Measurements from ENCODE around the gene NCOA6.

Gene NCOA6

DNA sequence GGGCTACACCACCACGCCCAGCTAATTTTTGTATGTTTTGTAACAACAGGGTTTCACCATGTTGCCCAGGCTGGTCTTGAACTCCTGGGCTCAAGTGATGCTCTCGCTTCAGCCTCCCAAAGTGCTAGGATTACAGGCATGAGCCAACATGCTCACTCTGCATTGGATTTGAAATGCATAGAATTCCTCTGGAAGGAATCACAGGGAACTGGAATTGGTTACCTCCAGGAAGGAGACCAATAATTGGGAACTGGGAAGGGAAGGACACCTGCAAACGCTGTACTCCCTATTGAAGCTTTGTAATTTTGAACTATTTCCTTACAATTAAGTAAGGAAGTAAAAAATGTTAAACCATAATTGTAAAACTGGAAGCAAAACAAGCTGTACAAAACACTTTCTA, 133.6 kb downstream of the NCOA6 start:
- ATAC-seq = no peak
- H3K9me3 Mint-ChIP-seq = no peaks in the 10 kb centered on the region
- H3K4me1 Mint-ChIP-seq = no peaks in the 10 kb centered on the region
- H3K27ac Mint-ChIP-seq = no peak overlapping the region
- H3K36me3 Mint-ChIP-seq = no peaks in the 10 kb centered on the region
- no peak overlapping the region for H3K4me3 Mint-ChIP-seq
- peaks cover 8% of the 10 kb centered on the region for H3K27me3 Mint-ChIP-seq

DNA sequence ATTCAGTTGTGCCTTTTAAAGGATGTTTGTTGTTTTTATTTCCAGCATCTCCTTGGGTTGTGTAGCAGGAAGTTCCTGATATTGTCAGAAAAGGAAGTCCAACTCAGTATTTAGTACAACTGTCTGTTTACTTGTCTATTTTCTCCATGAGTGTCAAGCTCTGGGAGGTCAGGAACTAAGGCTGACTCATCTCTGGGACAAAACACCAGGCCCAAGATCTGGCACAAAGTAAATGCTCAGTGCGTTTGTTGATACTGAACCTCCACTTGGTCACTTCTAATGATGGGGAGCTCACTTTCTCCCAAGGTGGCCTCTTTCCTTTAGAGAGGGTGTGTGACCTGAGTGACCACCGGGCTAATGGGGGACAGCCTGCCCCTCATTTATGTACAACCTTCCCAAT, 136.0 kb downstream of the NCOA6 start:
- H3K27ac Mint-ChIP-seq = no peak overlapping the region
- H3K4me1 Mint-ChIP-seq = no peaks in the 10 kb centered on the region
- no peak for ATAC-seq

GRCh38 chr20:34683667-34684066, 141.8 kb downstream of the NCOA6 start:
- Mint-ChIP-seq H3K4me1 (peaks cover 6% of the 10 kb centered on the region), H3K27ac (no peak overlapping the region), H3K36me3 (peaks cover 6% of the 10 kb centered on the region), H3K27me3 (no peaks in the 10 kb centered on the region), H3K9me3 (no peaks in the 10 kb centered on the region), H3K4me3 (no peak overlapping the region)
- no peak for ATAC-seq

More for the DNA sequence above, 136.0 kb downstream of the NCOA6 start:
- no peak overlapping the region for H3K4me3 Mint-ChIP-seq
- H3K9me3 Mint-ChIP-seq = no peaks in the 10 kb centered on the region
- H3K27me3 Mint-ChIP-seq = no peaks in the 10 kb centered on the region
- no peaks in the 10 kb centered on the region for H3K36me3 Mint-ChIP-seq

DNA sequence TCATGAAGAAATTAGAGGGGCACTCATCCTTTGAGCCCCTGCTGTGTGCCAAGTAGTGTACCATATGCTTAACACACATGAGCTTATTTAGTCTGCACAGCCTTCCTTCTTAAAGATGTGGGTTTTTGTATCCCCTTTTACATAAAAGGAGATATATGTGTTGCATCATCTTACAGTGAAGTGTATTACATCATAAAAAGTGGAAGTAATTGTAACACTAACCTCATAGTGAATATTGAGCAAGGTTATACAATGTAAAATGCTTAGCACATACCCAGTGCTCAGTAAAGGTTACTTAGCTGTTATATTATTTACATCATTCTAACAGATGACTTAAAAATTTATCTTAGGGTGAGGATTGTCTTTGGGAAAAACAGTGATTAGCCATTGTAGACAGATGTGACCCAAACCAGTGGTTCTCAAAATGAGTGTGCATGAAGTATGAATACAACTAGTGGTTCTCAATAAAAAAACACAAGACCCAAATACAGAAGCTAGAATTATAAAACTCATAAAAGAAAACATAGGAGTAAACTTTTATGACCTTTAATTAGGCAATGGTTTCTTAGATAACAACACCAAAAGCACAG, 144.8 kb downstream of the NCOA6 start:
- no peaks in the 10 kb centered on the region for H3K27me3 Mint-ChIP-seq
- H3K36me3 Mint-ChIP-seq = peaks cover 6% of the 10 kb centered on the region
- peaks cover 17% of the 10 kb centered on the region for H3K4me1 Mint-ChIP-seq
- no peak for ATAC-seq
- H3K9me3 Mint-ChIP-seq = no peaks in the 10 kb centered on the region
- no peak overlapping the region for H3K4me3 Mint-ChIP-seq
- no peak overlapping the region for H3K27ac Mint-ChIP-seq

DNA sequence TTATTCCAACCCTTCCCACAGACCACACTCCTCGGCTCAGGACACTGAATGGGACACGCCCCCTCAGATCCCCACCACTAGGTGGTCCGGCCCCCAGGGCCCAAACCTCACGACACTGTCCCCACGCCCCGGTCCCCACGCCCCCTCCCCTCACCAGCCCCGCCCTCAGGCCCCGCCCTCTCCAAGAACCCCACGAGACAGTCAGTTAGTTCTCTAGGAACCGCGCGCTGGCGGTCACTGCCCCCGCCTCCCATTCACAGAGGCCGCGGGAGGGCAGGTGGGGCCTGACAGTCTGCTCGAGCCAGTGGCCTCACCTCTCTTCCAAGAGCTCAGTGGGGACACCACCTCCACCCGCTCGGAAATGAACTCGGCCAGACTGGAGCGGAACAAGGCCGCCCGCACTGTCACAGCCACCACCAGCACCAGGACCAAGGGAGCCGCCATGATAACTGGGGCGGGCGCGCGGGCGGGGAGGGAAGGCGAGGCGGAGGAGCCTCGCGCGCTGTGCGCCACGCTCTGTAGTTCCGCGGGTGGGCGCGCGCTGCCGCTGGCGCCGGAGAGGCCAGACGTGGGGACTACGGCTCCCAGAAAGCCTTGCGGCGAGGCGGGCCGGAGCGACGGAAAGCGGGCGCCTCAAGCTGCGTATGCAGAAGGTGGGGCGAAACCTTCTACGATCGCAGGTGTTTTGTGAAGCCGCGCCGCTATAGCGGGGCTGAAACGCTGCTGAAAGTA, 148.6 kb downstream of the NCOA6 start, which contains the start of gene PIGU:
Gene PIGU (minus strand): TSS at position 451 of the 732 bp plus-strand sequence. CDS start 7 bp downstream, at position 444.
- Mint-ChIP-seq H3K4me1 (peaks cover 25% of the 10 kb centered on the region), H3K27me3 (no peaks in the 10 kb centered on the region), H3K27ac (peak within 1 kb of the TSS; percentile 90), H3K4me3 (peak within 1 kb of the TSS; percentile 84), H3K9me3 (no peaks in the 10 kb centered on the region), H3K36me3 (peaks cover 6% of the 10 kb centered on the region)
- ATAC-seq = peak; percentile 99

DNA sequence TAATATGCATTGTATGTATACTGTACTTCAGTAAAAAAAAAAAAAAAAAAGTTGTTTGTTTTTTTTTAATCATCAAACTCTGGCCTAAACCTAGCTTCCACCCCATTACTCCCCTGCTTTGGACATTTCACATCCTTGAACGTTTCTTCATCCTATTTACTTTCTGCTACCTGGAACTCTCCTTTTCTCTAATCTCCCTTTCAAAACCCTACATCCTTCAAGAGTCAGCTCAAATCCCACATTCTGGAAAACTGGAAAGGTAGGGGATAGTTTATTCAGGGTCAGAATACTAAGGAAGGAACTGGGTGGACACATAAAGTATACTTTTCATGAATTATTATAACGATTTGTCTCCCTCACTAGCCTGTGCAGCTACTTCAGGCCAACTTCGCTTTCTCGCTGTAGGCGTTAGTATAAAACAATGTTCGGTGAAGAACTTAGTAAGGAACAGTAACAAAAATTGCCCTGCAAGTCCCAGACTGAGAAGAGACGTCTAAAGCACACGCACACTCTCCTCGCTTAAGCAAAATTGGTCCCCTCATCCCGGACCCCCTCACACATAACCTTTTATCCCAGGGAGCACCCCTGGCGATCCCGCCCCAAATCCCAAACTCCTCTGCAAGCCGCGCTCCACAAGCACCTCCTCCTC, 149.3 kb downstream of the NCOA6 start:
- ATAC-seq = no peak
- H3K4me3 Mint-ChIP-seq = peak overlapping the region; percentile 84
- H3K4me1 Mint-ChIP-seq = peaks cover 25% of the 10 kb centered on the region
- H3K27ac Mint-ChIP-seq = peak overlapping the region; percentile 90
- no peaks in the 10 kb centered on the region for H3K27me3 Mint-ChIP-seq
- peaks cover 6% of the 10 kb centered on the region for H3K36me3 Mint-ChIP-seq
- no peaks in the 10 kb centered on the region for H3K9me3 Mint-ChIP-seq

DNA sequence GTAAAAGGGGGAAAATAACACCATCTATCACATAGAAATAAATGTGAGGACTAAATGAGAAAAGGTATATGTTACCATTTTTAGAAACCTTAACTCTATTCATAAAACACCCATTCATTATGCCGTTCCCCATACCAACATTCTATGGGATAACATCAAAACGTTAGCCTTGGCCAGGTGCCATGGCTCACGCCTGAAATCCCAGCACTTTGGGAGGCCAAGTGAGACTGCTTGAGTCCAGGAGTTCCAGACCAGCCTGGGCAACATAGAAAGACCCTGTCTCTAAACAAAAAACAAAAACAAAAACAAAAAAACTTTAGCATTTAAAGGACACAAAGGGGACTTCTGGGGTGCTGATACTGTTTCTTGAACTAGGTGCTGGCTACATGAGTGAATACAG, 149.9 kb downstream of the NCOA6 start:
- Mint-ChIP-seq H3K27ac (peak overlapping the region; percentile 90), H3K4me1 (peaks cover 25% of the 10 kb centered on the region), H3K27me3 (no peaks in the 10 kb centered on the region), H3K36me3 (peaks cover 9% of the 10 kb centered on the region), H3K4me3 (peak overlapping the region; percentile 46), H3K9me3 (no peaks in the 10 kb centered on the region)
- no peak for ATAC-seq

- Mint-ChIP-seq H3K27ac (no peak overlapping the region), H3K4me3 (no peak overlapping the region), H3K27me3 (no peaks in the 10 kb centered on the region), H3K36me3 (peaks cover 9% of the 10 kb centered on the region), H3K9me3 (no peaks in the 10 kb centered on the region), H3K4me1 (peaks cover 19% of the 10 kb centered on the region)
- ATAC-seq = no peak
These were observed 152.0 kb downstream of the NCOA6 start for GRCh38 chr20:34673412-34673811.

- H3K27ac Mint-ChIP-seq = no peak overlapping the region
- no peak for ATAC-seq
- peaks cover 15% of the 10 kb centered on the region for H3K36me3 Mint-ChIP-seq
- H3K4me3 Mint-ChIP-seq = no peak overlapping the region
- H3K9me3 Mint-ChIP-seq = no peaks in the 10 kb centered on the region
- H3K27me3 Mint-ChIP-seq = no peaks in the 10 kb centered on the region
- peaks cover 6% of the 10 kb centered on the region for H3K4me1 Mint-ChIP-seq
These were observed 156.4 kb downstream of the NCOA6 start for GRCh38 chr20:34669094-34669493.
